ENCODE data around the gene ASPM.
"Not testable (repeated sequence)": the region's sequence is repeated elsewhere in the genome, so short reads cannot be mapped to it uniquely, and the experiment has no call there.

ASPM gene

GRCh38 chr1:197141575-197141974, 4.9 kb downstream of the ASPM start:
- no peak for DNase-seq

GRCh38 chr1:197140121-197140520, 6.3 kb downstream of the ASPM start:
- no peak for DNase-seq

- no peak for DNase-seq
Observed at GRCh38 chr1:197139169-197139568, 7.3 kb downstream of the ASPM start.

- no peak for DNase-seq
Observed at GRCh38 chr1:197137322-197137721, 9.1 kb downstream of the ASPM start.

GRCh38 chr1:197130677-197131304, 15.7 kb downstream of the ASPM start:
- no peak for DNase-seq

- no peak for DNase-seq
Observed at GRCh38 chr1:197129698-197130097, 16.8 kb downstream of the ASPM start.

GRCh38 chr1:197127246-197127912, 19.1 kb downstream of the ASPM start:
- no peak for DNase-seq

GRCh38 chr1:197126691-197127090, 19.8 kb downstream of the ASPM start:
- no peak for DNase-seq

GRCh38 chr1:197124376-197124775, 22.1 kb downstream of the ASPM start:
- DNase-seq, result no peak

- no peak for DNase-seq
Observed at GRCh38 chr1:197116156-197116555, 30.3 kb downstream of the ASPM start.

GRCh38 chr1:197106869-197107268, 39.6 kb downstream of the ASPM start:
- no peak for DNase-seq

GRCh38 chr1:197103300-197103699, 43.2 kb downstream of the ASPM start:
- no peak for DNase-seq

GRCh38 chr1:197101978-197102377, 44.5 kb downstream of the ASPM start:
- no peak for DNase-seq

GRCh38 chr1:197100677-197101076, 45.8 kb downstream of the ASPM start:
- DNase-seq, result no peak

GRCh38 chr1:197099444-197099843, 47.0 kb downstream of the ASPM start:
- DNase-seq, result no peak

- DNase-seq, result not testable (repeated sequence)
Observed at GRCh38 chr1:197096971-197097370, 49.5 kb downstream of the ASPM start.

- DNase-seq, result no peak
Observed at GRCh38 chr1:197096137-197096536, 50.3 kb downstream of the ASPM start.

- DNase-seq, result no peak
Observed at GRCh38 chr1:197093226-197093885, 53.1 kb downstream of the ASPM start.

GRCh38 chr1:197092491-197093023, 53.9 kb downstream of the ASPM start:
- no peak for DNase-seq

GRCh38 chr1:197083474-197083873, 63.0 kb downstream of the ASPM start:
- no peak for DNase-seq

GRCh38 chr1:197081117-197081753, 65.2 kb downstream of the ASPM start:
- DNase-seq, result no peak

GRCh38 chr1:197080323-197080722, 66.1 kb downstream of the ASPM start:
- DNase-seq, result no peak

- DNase-seq, result no peak
Observed at GRCh38 chr1:197076585-197076984, 69.9 kb downstream of the ASPM start.

GRCh38 chr1:197073978-197074377, 72.5 kb downstream of the ASPM start:
- DNase-seq, result no peak
